Activated CD8-positive, alpha-beta memory T cell treated with anti-CD3 and anti-CD28 coated beads, Interleukin-2, amount 50 U/mL, for 4 hours (primary cell): Measurements from ENCODE around the gene PIN4.
A peak's percentile ranks its signal among the peaks of the same experiment; 100 is the strongest.
"Not testable (repeated sequence)": the region's sequence is repeated elsewhere in the genome, so short reads cannot be mapped to it uniquely, and the experiment has no call there.

Experiments used
- DNase-seq: peaks from one replicate; pipeline ENCODE4 v3.0.0-alpha.2; 2020

PIN4 gene

GRCh38 chrX:72181178-72182125 lies at the start of gene PIN4:
TSS of gene PIN4 (plus strand) at chrX:72181757. CDS start at chrX:72181786, 29 bp downstream.
- DNase-seq: peak; percentile 75

GRCh38 chrX:72132456-72132855 lies 49.1 kb upstream of the PIN4 start:
- DNase-seq: no peak

GRCh38 chrX:72133851-72134546 lies 47.6 kb upstream of the PIN4 start:
- DNase-seq: no peak

- DNase-seq: no peak
Observed at GRCh38 chrX:72137846-72138495, 43.6 kb upstream of the PIN4 start.

GRCh38 chrX:72139538-72139937 lies 42.0 kb upstream of the PIN4 start:
- no peak for DNase-seq

GRCh38 chrX:72141372-72142004 lies 40.1 kb upstream of the PIN4 start:
- no peak for DNase-seq

GRCh38 chrX:72142094-72142793 lies 39.3 kb upstream of the PIN4 start:
- DNase-seq: no peak

GRCh38 chrX:72142794-72143608 lies 38.6 kb upstream of the PIN4 start:
- no peak for DNase-seq

GRCh38 chrX:72143609-72143907 lies 38.0 kb upstream of the PIN4 start:
- DNase-seq: no peak

GRCh38 chrX:72145181-72145580 lies 36.4 kb upstream of the PIN4 start:
- no peak for DNase-seq

- DNase-seq: no peak
Observed at GRCh38 chrX:72146527-72146926, 35.0 kb upstream of the PIN4 start.

GRCh38 chrX:72158773-72159172 lies 22.8 kb upstream of the PIN4 start:
- no peak for DNase-seq

GRCh38 chrX:72159769-72160168 lies 21.8 kb upstream of the PIN4 start:
- DNase-seq: no peak

- DNase-seq: no peak
Observed at GRCh38 chrX:72165551-72165950, 16.0 kb upstream of the PIN4 start.

GRCh38 chrX:72169008-72169728 lies 12.4 kb upstream of the PIN4 start:
- peak; percentile 16 for DNase-seq

- not testable (repeated sequence) for DNase-seq
Observed at GRCh38 chrX:72176289-72176688, 5.3 kb upstream of the PIN4 start.

- DNase-seq: no peak
Observed at GRCh38 chrX:72176981-72177380, 4.6 kb upstream of the PIN4 start.

- DNase-seq: no peak
Observed at GRCh38 chrX:72180539-72180938, 1.0 kb upstream of the PIN4 start.

GRCh38 chrX:72182924-72183323 lies 1.4 kb downstream of the PIN4 start:
- DNase-seq: no peak

- DNase-seq: no peak
Observed at GRCh38 chrX:72201836-72202536, 20.4 kb downstream of the PIN4 start.
